Trophoblast cell (in vitro differentiated cells and primary cell): ENCODE data around the gene TEX44.
A peak's percentile ranks its signal among the peaks of the same experiment; 100 is the strongest.

Experiments used
- DNase-seq, 2 donors: peaks; one replicate each; pipeline ENCODE4 v3.0.0-alpha.2; 2016
- H2AFZ ChIP-seq: 2 replicates; pipeline ENCODE4 v1.6.1; 2013; ENCODE audit warnings: low read length, moderate library complexity, mild to moderate bottlenecking; ENCODE audit not compliant: insufficient read depth, poor library complexity
- H2AK5ac ChIP-seq: 2 replicates; pipeline ENCODE4 v1.6.1; 2013; ENCODE audit warnings: mild to moderate bottlenecking, low read length
- H2BK120ac ChIP-seq: 2 replicates; pipeline ENCODE4 v1.6.1; 2013; ENCODE audit warnings: low read length, mild to moderate bottlenecking, moderate library complexity; ENCODE audit not compliant: insufficient read depth, poor library complexity
- H2BK12ac ChIP-seq: 2 replicates; pipeline ENCODE4 v1.6.1; 2013; ENCODE audit warnings: mild to moderate bottlenecking, low read length, moderate library complexity
- H2BK5ac ChIP-seq: 2 replicates; pipeline ENCODE4 v1.6.1; 2013; ENCODE audit warnings: low read length, low read depth, moderate library complexity, mild to moderate bottlenecking; ENCODE audit not compliant: poor library complexity
- H3K14ac ChIP-seq: 2 replicates; pipeline ENCODE4 v1.6.1; 2013; ENCODE audit warnings: mild to moderate bottlenecking, low read length
- H3K18ac ChIP-seq: 2 replicates; pipeline ENCODE4 v1.6.1; 2013; ENCODE audit warnings: mild to moderate bottlenecking, low read length
- H3K23ac ChIP-seq: 2 replicates; pipeline ENCODE4 v1.6.1; 2013; ENCODE audit warnings: low read length
- H3K27ac ChIP-seq: 2 replicates; pipeline ENCODE4 v1.5.1; 2013; ENCODE audit warnings: low read depth, mild to moderate bottlenecking, inconsistent platforms, low read length, moderate library complexity
- H3K27me3 ChIP-seq: 2 replicates; pipeline ENCODE4 v1.6.1; 2013; ENCODE audit warnings: inconsistent platforms, mild to moderate bottlenecking, low read length, moderate library complexity; ENCODE audit not compliant: insufficient read depth
- H3K36me3 ChIP-seq, 2 experiments: 1 replicate in 1 of 2; 2 replicates in 1 of 2; pipeline ENCODE4 v1.6.1; 2013; ENCODE audit warnings: low read length in 2 of 2, mild to moderate bottlenecking in 2 of 2, moderate library complexity in 1 of 2; ENCODE audit not compliant: insufficient read depth in 2 of 2, control insufficient read depth in 1 of 2
- H3K4ac ChIP-seq: 2 replicates; pipeline ENCODE4 v1.6.1; 2013; ENCODE audit warnings: low read depth, mild to moderate bottlenecking, low read length, moderate library complexity
- H3K4me1 ChIP-seq, 2 experiments: 1 replicate in 1 of 2; 2 replicates in 1 of 2; pipeline ENCODE4 v1.6.1; 2013; ENCODE audit warnings: low read length in 2 of 2, mild to moderate bottlenecking in 2 of 2, moderate library complexity in 1 of 2; ENCODE audit not compliant: insufficient read depth in 2 of 2, control insufficient read depth in 1 of 2
- H3K4me2 ChIP-seq: 2 replicates; pipeline ENCODE4 v1.6.1; 2013; ENCODE audit warnings: inconsistent platforms, mild to moderate bottlenecking, low read length, moderate library complexity
- H3K4me3 ChIP-seq: 2 replicates; pipeline ENCODE4 v1.5.1; 2013; ENCODE audit warnings: mild to moderate bottlenecking, low read depth, low read length, inconsistent platforms
- H3K79me1 ChIP-seq: one replicate; pipeline ENCODE4 v1.6.1; 2013; ENCODE audit warnings: low read length
- H3K79me2 ChIP-seq: 2 replicates; pipeline ENCODE4 v1.6.1; 2013; ENCODE audit warnings: low read length, mild to moderate bottlenecking; ENCODE audit not compliant: control insufficient read depth, insufficient read depth, poor library complexity
- H3K9ac ChIP-seq: 2 replicates; pipeline ENCODE4 v1.6.1; 2013; ENCODE audit warnings: mild to moderate bottlenecking, low read length
- H3K9me3 ChIP-seq: 2 replicates; pipeline ENCODE4 v1.6.1; 2013; ENCODE audit warnings: low read depth, mild to moderate bottlenecking, control low read depth, inconsistent platforms, low read length; ENCODE audit not compliant: insufficient read depth
- H4K12ac ChIP-seq: 2 replicates; pipeline ENCODE4 v1.6.1; 2013; ENCODE audit warnings: low read depth, mild to moderate bottlenecking, low read length, moderate library complexity
- H4K8ac ChIP-seq: 2 replicates; pipeline ENCODE4 v1.6.1; 2013; ENCODE audit warnings: low read depth, mild to moderate bottlenecking, low read length, moderate library complexity
- H4K91ac ChIP-seq: one replicate; pipeline ENCODE4 v1.6.1; 2013; ENCODE audit warnings: low read depth, mild to moderate bottlenecking, low read length, moderate library complexity
- WGBS: extraction: QIAGEN DNeasy Blood & Tissue Kit; methylation state at CpG from one replicate; pipeline ENCODE4 v1.1.7; 2013; ENCODE audit warnings: missing lambda C conversion rate; ENCODE audit not compliant: insufficient read length, insufficient coverage; ENCODE audit errors: extremely low coverage; 5-methylcytosine and 5-hydroxymethylcytosine counted together

Gene TEX44

DNA sequence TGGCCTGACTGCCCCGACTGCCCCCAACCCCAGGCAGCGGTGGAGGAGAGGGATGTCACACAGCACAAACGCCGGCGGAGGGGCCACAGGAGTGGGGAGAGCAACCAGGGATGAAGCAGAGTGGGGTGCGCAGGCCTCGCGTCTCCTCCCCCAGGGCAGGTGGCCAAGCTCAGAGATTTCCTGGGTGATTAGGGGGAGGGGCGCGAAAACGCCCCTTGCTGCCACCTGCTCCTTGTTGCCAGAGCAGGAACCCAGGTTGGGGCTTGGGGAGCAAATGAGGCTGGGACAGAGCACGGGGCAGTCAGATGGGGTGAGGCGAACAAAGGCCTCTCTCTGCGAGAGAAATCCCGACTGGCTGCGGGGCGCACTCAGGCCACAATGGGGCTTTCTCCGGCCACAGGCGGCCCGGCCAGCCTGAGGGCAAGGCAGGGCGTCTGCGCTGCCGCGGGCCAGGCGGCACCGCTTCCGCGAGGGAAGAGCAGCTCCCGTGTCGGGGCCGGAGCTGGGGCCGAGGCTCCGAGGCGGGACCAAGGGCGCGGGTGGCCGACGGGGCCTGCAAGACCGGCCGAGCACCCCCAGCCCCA, 11.5 kb downstream of the TEX44 start:
- no peaks in the 10 kb centered on the region for H3K9me3 ChIP-seq
- H2BK120ac ChIP-seq = peak overlapping the region; percentile 98
- H4K12ac ChIP-seq = peak overlapping the region; percentile 83
- H4K91ac ChIP-seq = peak overlapping the region; percentile 99
- no peak for DNase-seq
- peak overlapping the region; percentile 84 for H3K4ac ChIP-seq
- peaks cover 23 to 29% of the 10 kb centered on the region in 2 experiments for H3K4me1 ChIP-seq
- peak overlapping the region; percentile 73 for H3K4me2 ChIP-seq
- H3K36me3 ChIP-seq = no peaks in the 10 kb centered on the region
- peak overlapping the region; percentile 98 for H2AK5ac ChIP-seq
- H2BK5ac ChIP-seq = peak overlapping the region; percentile 90
- peak overlapping the region; percentile 6 for H3K9ac ChIP-seq
- peaks cover 11% of the 10 kb centered on the region for H3K79me2 ChIP-seq
- H3K79me1 ChIP-seq = peaks cover 29% of the 10 kb centered on the region
- H3K27me3 ChIP-seq = no peaks in the 10 kb centered on the region
- no peak overlapping the region for H3K23ac ChIP-seq
- H4K8ac ChIP-seq = peak overlapping the region; percentile 91
- peak overlapping the region; percentile 96 for H3K18ac ChIP-seq
- H3K14ac ChIP-seq = peak overlapping the region; percentile 94
- H3K27ac ChIP-seq = peak overlapping the region; percentile 98
- no CpG with 5 or more reads among the region's 40 CpGs for WGBS
- H2AFZ ChIP-seq = peak overlapping the region; percentile 74
- H3K4me3 ChIP-seq = peak overlapping the region; percentile 65
- peak overlapping the region; percentile 95 for H2BK12ac ChIP-seq

DNA sequence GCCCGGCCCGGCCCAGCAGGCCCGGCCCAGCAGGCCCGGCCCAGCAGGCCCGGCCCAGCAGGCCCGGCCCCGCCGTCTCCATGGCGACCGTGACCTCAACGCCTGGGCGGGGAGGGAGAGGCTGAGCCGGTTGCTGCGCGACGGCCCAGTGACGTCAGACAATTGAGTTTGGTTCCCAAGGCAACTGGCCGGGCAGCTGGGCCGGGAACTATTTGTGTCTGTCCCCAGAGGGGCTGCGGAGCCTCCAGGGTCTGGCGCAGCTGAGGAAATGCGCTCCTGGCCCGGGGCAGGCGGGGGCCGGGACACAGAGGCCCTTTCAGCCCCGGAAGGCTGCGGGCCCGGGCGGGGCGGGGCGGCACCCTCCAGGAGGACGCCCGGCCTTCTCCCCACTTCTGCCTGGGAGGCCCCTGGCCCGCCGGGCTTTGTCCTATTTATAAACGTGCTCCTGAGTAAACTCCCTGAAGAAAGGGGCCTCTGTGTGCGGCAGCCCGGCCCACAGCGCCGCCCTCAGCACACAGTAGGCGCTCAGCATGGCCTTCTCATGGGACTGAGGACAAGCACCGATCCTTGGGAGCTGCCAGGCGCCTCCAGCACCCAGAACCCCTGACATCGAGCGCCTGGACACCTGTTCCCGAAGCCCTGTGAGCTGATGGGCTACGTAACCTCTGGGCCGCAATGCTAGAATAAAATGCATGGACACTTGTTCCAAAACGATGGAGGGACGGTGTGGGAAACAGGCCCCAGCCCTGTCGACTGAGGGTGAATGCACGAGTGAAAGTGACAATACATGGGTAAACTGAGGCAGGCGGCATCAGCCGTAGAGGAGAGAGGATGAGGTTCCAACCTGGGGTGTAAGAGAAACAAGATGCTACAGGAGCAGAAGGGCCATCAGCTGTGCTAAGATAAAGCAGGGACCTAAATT, 12.3 kb downstream of the TEX44 start:
- H3K9me3 ChIP-seq = no peaks in the 10 kb centered on the region
- peaks cover 29% of the 10 kb centered on the region for H3K79me1 ChIP-seq
- H3K23ac ChIP-seq = no peak overlapping the region
- H3K27ac ChIP-seq = peak overlapping the region; percentile 98
- peaks cover 11% of the 10 kb centered on the region for H3K79me2 ChIP-seq
- WGBS = no CpG with 5 or more reads among the region's 54 CpGs
- H2BK120ac ChIP-seq = peak overlapping the region; percentile 98
- peak overlapping the region; percentile 99 for H4K91ac ChIP-seq
- peak overlapping the region; percentile 84 for H2BK12ac ChIP-seq
- peaks cover 23 to 29% of the 10 kb centered on the region in 2 experiments for H3K4me1 ChIP-seq
- peak overlapping the region; percentile 61 for H4K12ac ChIP-seq
- H3K4ac ChIP-seq = peak overlapping the region; percentile 35
- peak overlapping the region; percentile 92 for H4K8ac ChIP-seq
- peak overlapping the region; percentile 85 for H2AK5ac ChIP-seq
- peak overlapping the region; percentile 73 for H3K4me2 ChIP-seq
- no peaks in the 10 kb centered on the region for H3K27me3 ChIP-seq
- DNase-seq = peak; percentile 100
- H3K4me3 ChIP-seq = no peak overlapping the region
- H3K14ac ChIP-seq = peak overlapping the region; percentile 96
- peak overlapping the region; percentile 99 for H2BK5ac ChIP-seq
- peak overlapping the region; percentile 65 for H2AFZ ChIP-seq
- H3K18ac ChIP-seq = peak overlapping the region; percentile 96
- no peaks in the 10 kb centered on the region for H3K36me3 ChIP-seq
- H3K9ac ChIP-seq = no peak overlapping the region

DNA sequence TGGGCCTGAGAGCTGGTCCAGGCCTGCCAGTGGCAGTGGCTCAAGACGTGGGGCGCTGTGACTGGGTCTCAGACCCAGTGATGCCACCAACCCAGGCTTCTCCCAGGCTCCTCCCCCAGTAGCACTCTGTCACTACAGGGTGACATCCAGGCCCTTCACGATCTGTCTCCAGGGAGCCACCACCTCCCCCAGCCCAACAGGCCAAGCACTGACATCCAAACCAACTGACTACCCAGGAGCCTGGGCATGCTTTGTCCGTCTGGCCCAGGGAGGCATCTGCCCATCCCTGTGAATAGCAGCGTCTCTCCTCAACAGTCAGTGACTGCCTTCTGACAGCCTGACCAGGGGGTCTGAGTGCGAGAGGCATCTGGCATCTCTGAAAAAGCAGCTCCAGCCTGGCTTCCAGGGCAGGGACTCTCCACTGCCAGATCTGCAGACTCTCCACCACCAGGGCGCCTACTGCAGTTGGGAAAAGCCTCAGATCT, 13.0 kb downstream of the TEX44 start:
- Histone ChIP-seq H3K14ac (peak overlapping the region; percentile 96), H3K27me3 (no peaks in the 10 kb centered on the region), H3K23ac (no peak overlapping the region), H2AFZ (peak overlapping the region; percentile 33), H4K8ac (peak overlapping the region; percentile 92), H3K4ac (peak overlapping the region; percentile 35), H3K18ac (peak overlapping the region; percentile 96), H3K4me1 (peaks cover 28 to 30% of the 10 kb centered on the region in 2 experiments), H4K91ac (peak overlapping the region; percentile 99), H4K12ac (no peak overlapping the region), H2BK5ac (peak overlapping the region; percentile 99), H2AK5ac (peak overlapping the region; percentile 85), H3K27ac (peak overlapping the region; percentile 98), H3K4me3 (no peak overlapping the region), H2BK12ac (peak overlapping the region; percentile 84), H2BK120ac (peak overlapping the region; percentile 97), H3K4me2 (no peak overlapping the region), H3K36me3 (no peaks in the 10 kb centered on the region), H3K9ac (no peak overlapping the region), H3K79me1 (peaks cover 28% of the 10 kb centered on the region), H3K9me3 (no peaks in the 10 kb centered on the region), H3K79me2 (peaks cover 11% of the 10 kb centered on the region)
- WGBS = no CpG with 5 or more reads among the region's 7 CpGs
- DNase-seq = peak in 1 of 2 donors; percentile 44

DNA sequence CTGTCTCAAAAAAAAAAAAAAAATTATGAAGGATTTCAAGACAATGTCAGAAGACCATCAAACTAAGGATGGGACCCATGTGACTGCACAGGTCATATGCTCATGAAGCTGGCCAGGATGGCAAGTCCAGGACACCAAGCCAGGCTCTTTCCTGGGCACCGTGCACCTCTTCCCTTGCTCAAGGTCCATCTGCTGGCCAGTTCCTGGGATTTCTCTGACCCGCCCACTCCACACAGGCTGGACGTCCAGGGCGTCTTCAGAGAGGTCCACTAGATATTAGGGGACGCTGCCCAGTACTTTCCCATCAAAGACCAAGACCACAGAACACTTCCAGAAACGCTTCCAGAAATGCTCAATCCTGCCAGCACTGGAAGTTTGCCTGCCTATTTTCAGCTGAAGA, 14.3 kb downstream of the TEX44 start:
- Histone ChIP-seq H3K18ac (no peak overlapping the region), H2BK5ac (no peak overlapping the region), H3K79me2 (peaks cover 11% of the 10 kb centered on the region), H3K4me2 (no peak overlapping the region), H3K9ac (no peak overlapping the region), H3K4ac (no peak overlapping the region), H2BK120ac (no peak overlapping the region), H3K27me3 (no peaks in the 10 kb centered on the region), H2AK5ac (no peak overlapping the region), H3K36me3 (no peaks in the 10 kb centered on the region), H3K23ac (no peak overlapping the region), H3K4me1 (peaks cover 33 to 36% of the 10 kb centered on the region in 2 experiments), H3K14ac (no peak overlapping the region), H3K9me3 (no peaks in the 10 kb centered on the region), H4K12ac (no peak overlapping the region), H4K8ac (no peak overlapping the region), H4K91ac (no peak overlapping the region), H2BK12ac (peak overlapping the region; percentile 7), H2AFZ (no peak overlapping the region), H3K4me3 (no peak overlapping the region), H3K79me1 (peaks cover 33% of the 10 kb centered on the region), H3K27ac (no peak overlapping the region)
- DNase-seq = peak in 1 of 2 donors; percentile 19
- no CpG with 5 or more reads among the region's 6 CpGs for WGBS
